CD4-positive, alpha-beta T cell (primary cell): ENCODE results near the gene WRAP53. TPM values are rescaled to one million over a fixed set of nuclear protein-coding genes. Genes with fewer than 3 reads are reported as not detected.

ENCODE experiments used
- ATAC-seq: fragments of 200-7000 bp; cut with Tn5 transposase; one replicate; pipeline ENCODE4 v1.10.0; 2022; ENCODE audit warnings: mild to moderate bottlenecking; ENCODE audit not compliant: poor library complexity
- CTCF ChIA-PET: fragments of 350-600 bp; sonication (Branson Sonifier 250); formaldehyde crosslinking; loops from one replicate; lab custom pipeline; 2021; ENCODE audit warnings: antibody characterized with exemption, inconsistent platforms; lab: Charles Lee
- POLR2A ChIA-PET: fragments of 350-600 bp; sonication (Branson Sonifier 250); formaldehyde crosslinking; loops from one replicate; lab custom pipeline; 2021; ENCODE audit warnings: antibody characterized with exemption, inconsistent platforms; lab: Charles Lee
- DNase-seq, 14 experiments: peaks; one replicate each; pipeline ENCODE4 v3.0.0-alpha.2; 2013 to 2020; ENCODE audit warnings: mixed read lengths in 2 of 14
- H3K27ac ChIP-seq, 2 donors: one replicate each; pipeline versions ENCODE4 v1.5.1 to v1.7.0; 2013; ENCODE audit warnings: low read length in 2 of 2, low read depth in 1 of 2, mild to moderate bottlenecking in 1 of 2
- H3K27me3 ChIP-seq, 2 experiments: 1 replicate in 1 of 2; 2 replicates in 1 of 2; pipeline versions ENCODE4 v1.6.1 to v1.7.0; 2013; ENCODE audit warnings: low read length in 2 of 2, control low read depth in 1 of 2, mild to moderate bottlenecking in 1 of 2, moderate library complexity in 1 of 2; ENCODE audit not compliant: insufficient read depth in 2 of 2, control insufficient read depth in 1 of 2
- H3K36me3 ChIP-seq: one replicate; pipeline ENCODE4 v1.6.1; 2013; ENCODE audit warnings: low read length, control low read depth; ENCODE audit not compliant: insufficient read depth
- H3K4me1 ChIP-seq: one replicate; pipeline ENCODE4 v1.6.1; 2013; ENCODE audit warnings: low read length, control low read depth; ENCODE audit not compliant: insufficient read depth
- H3K4me3 ChIP-seq: one replicate; pipeline ENCODE4 v1.5.1; 2013; ENCODE audit warnings: mild to moderate bottlenecking, low read length, moderate library complexity
- H3K9me3 ChIP-seq, 2 experiments: 1 replicate in 1 of 2; 2 replicates in 1 of 2; pipeline versions ENCODE4 v1.6.1 to v1.7.0; 2013; ENCODE audit warnings: low read length in 2 of 2, mild to moderate bottlenecking in 2 of 2, control low read depth in 1 of 2, moderate library complexity in 1 of 2; ENCODE audit not compliant: control insufficient read depth in 1 of 2, insufficient read depth in 1 of 2
- H3K27ac Mint-ChIP-seq: one replicate; pipeline ENCODE4 v1.8.0; 2020; ENCODE audit warnings: mixed read lengths
- H3K27me3 Mint-ChIP-seq: one replicate; pipeline ENCODE4 v1.8.0; 2021; ENCODE audit warnings: mixed read lengths
- H3K36me3 Mint-ChIP-seq: one replicate; pipeline ENCODE4 v1.8.0; 2021; ENCODE audit warnings: low read depth, mixed read lengths
- H3K4me1 Mint-ChIP-seq: one replicate; pipeline ENCODE4 v1.8.0; 2021; ENCODE audit warnings: low read depth, mixed read lengths
- H3K4me3 Mint-ChIP-seq: one replicate; pipeline ENCODE4 v1.8.0; 2020; ENCODE audit warnings: mild to moderate bottlenecking, mixed read lengths
- H3K9me3 Mint-ChIP-seq: one replicate; pipeline ENCODE4 v1.8.0; 2020; ENCODE audit warnings: mixed read lengths
- CTCF ChIP-seq: fragments of 200-600 bp; IDR thresholded peaks from one replicate; pipeline ENCODE4 v1.8.0; 2022; ENCODE audit warnings: antibody characterized with exemption, mild to moderate bottlenecking
- intact Hi-C, 2 experiments: fragments of 100-400 bp; cut with DNase I in 1 of 2; cut with micrococcal nuclease in 1 of 2; formaldehyde crosslinking; loops; one replicate each; pipeline versions ENCODE4 v1.15.1 to v1.9.0; 2023 to 2025; cut with DNase I, micrococcal nuclease
- total RNA-seq, 174 experiments: library from RNA in 2 of 174; stranded (reverse) in 2 of 174; gene quantifications; one replicate each; pipeline ENCODE4 v1.2.3 and lab custom pipeline; 2021 to 2026

Gene WRAP53
- total RNA-seq, 2 experiments from 2014 or later, result 3.9 to 4.0 TPM

GRCh38 chr17:7707858-7708750 is 19.8 kb downstream of the WRAP53 start:
- CTCF ChIA-PET, result interaction anchor here (0.6 kb wide), 1 partner anchor 44 kb away, joined by 3 read pairs; no protein-coding TSS in a partner anchor
- H3K4me3 Mint-ChIP-seq, result no peak overlapping the region
- Histone ChIP-seq H3K4me3 (no peak overlapping the region), H3K36me3 (peaks cover 1% of the 10 kb centered on the region), H3K27me3 (peaks cover 47 to 56% of the 10 kb centered on the region in 2 experiments), H3K27ac (no peak overlapping the region), H3K4me1 (peaks cover 26% of the 10 kb centered on the region), H3K9me3 (peaks cover 0 to 15% of the 10 kb centered on the region in 2 experiments)
- peaks cover 5% of the 10 kb centered on the region for H3K36me3 Mint-ChIP-seq
- ATAC-seq (no peak), DNase-seq (no peak)
- POLR2A ChIA-PET, result no interaction called here
- H3K9me3 Mint-ChIP-seq, result no peaks in the 10 kb centered on the region
- H3K4me1 Mint-ChIP-seq, result peaks cover 24% of the 10 kb centered on the region
- no peak overlapping the region for H3K27ac Mint-ChIP-seq
- TF ChIP-seq CTCF, result no peak
- peaks cover 80% of the 10 kb centered on the region for H3K27me3 Mint-ChIP-seq
- intact Hi-C loops, result no loop called here

GRCh38 chr17:7709031-7709430 is 20.8 kb downstream of the WRAP53 start:
- Histone ChIP-seq H3K9me3 (peaks cover 0 to 6% of the 10 kb centered on the region in 2 experiments), H3K27ac (no peak overlapping the region), H3K4me1 (peaks cover 25% of the 10 kb centered on the region), H3K27me3 (peaks cover 46 to 53% of the 10 kb centered on the region in 2 experiments), H3K36me3 (no peaks in the 10 kb centered on the region), H3K4me3 (no peak overlapping the region)
- ChIA-PET POLR2A (no interaction called here), CTCF (no interaction called here)
- no peak for DNase-seq
- no peak for ATAC-seq
- Mint-ChIP-seq H3K27ac (no peak overlapping the region), H3K36me3 (no peaks in the 10 kb centered on the region), H3K4me1 (peaks cover 29% of the 10 kb centered on the region), H3K9me3 (no peaks in the 10 kb centered on the region), H3K4me3 (no peak overlapping the region), H3K27me3 (peaks cover 79% of the 10 kb centered on the region)
- intact Hi-C loops, result no loop called here
- TF ChIP-seq CTCF, result no peak

- no peak for TF ChIP-seq CTCF
- Mint-ChIP-seq H3K9me3 (no peaks in the 10 kb centered on the region), H3K36me3 (no peaks in the 10 kb centered on the region), H3K4me1 (peaks cover 21% of the 10 kb centered on the region), H3K4me3 (no peak overlapping the region), H3K27me3 (peaks cover 81% of the 10 kb centered on the region), H3K27ac (no peak overlapping the region)
- H3K4me1 ChIP-seq, result peaks cover 12% of the 10 kb centered on the region
- no peak overlapping the region for H3K27ac ChIP-seq
- H3K27me3 ChIP-seq, result peaks cover 43 to 51% of the 10 kb centered on the region in 2 experiments
- H3K36me3 ChIP-seq, result no peaks in the 10 kb centered on the region
- no peaks in the 10 kb centered on the region for H3K9me3 ChIP-seq
- CTCF ChIA-PET, result interaction anchor here (1.5 kb wide), 1 partner anchor 23 kb away, joined by 3 read pairs; no protein-coding TSS in a partner anchor
- POLR2A ChIA-PET, result no interaction called here
- DNase-seq (no peak), ATAC-seq (no peak)
- no peak overlapping the region for H3K4me3 ChIP-seq
- intact Hi-C loops, result no loop called here
These were observed 22.0 kb downstream of the WRAP53 start for GRCh38 chr17:7710301-7710700.
